ENCODE data around the gene PPP1R9B.
A peak's percentile ranks its signal among the peaks of the same experiment; 100 is the strongest.

PPP1R9B gene

DNA sequence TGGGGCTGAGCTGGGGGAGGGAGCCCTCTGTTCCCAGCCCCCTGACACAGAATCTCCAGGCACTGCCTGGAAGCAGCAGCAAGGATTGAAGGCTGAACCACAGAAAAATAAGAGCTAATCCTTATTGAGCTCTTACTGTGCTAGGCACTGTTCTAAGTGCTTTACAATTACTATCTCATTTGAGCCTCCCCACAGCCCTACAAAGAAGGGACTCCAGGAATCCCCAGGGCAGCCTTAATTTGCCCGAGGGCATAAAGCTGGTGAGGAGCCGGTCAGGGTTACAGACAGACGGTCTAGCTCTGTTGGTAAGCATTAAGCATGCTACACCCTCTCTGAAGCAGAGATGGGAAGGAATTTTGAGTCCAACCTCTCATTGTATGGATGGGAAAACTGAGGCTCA is 27.5 kb downstream of the PPP1R9B start:
- no peak for DNase-seq

DNA sequence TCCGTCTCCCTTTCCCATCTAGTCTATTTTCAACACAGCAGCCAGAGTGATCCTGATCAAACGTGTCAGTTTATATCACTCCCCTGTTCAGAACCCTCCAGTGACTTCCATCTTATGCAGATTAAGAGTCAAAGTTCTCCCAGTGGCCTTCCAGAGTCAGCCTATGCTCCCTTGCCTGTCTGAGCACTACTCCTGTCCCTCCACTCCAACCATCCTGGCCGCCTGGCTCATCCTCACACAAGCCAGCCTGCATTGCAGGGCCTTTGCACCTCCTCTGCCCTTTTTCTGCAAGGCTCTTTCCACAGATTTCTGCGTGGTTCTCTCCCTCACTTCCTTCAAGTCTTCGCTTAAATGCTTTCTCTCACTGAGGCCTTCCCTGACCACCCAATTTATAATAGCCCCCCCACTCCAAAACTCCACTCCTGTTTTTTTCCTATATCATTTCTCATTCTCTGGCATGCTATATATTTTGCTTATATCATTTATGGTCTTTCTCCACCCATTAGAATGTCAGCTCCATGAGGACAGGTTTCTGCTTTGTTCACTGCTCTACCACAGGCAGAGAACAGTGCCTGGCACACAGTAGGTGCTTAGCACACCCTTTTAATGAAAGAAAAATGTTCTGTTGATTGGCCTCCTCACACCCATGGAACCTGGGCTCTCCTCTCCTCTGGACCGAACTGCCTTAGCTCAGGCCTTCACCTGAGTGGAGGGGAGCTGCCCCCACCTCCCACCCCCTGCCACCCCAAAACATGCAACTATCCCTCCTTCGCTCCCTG is 29.8 kb downstream of the PPP1R9B start:
- no peak for DNase-seq

DNA sequence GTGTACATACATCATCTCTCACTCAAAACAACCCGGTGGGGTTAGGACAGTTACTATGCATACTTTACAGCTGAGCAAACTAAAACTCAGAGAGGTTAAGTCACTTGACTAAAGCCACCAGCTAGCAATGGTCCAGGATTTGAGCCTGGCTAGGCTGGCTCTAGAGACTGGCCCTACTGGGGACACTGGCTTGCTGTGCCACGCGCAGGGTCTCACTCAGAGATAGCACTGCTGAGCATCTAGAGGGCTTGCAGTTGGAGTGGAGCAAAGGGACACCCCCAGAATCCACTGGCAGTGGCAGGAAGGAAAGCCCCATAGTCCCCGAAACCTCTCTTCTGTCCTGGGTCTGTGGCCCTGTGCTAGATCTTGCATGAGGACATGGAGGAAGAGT is 31.7 kb downstream of the PPP1R9B start:
- DNase-seq = no peak

DNA sequence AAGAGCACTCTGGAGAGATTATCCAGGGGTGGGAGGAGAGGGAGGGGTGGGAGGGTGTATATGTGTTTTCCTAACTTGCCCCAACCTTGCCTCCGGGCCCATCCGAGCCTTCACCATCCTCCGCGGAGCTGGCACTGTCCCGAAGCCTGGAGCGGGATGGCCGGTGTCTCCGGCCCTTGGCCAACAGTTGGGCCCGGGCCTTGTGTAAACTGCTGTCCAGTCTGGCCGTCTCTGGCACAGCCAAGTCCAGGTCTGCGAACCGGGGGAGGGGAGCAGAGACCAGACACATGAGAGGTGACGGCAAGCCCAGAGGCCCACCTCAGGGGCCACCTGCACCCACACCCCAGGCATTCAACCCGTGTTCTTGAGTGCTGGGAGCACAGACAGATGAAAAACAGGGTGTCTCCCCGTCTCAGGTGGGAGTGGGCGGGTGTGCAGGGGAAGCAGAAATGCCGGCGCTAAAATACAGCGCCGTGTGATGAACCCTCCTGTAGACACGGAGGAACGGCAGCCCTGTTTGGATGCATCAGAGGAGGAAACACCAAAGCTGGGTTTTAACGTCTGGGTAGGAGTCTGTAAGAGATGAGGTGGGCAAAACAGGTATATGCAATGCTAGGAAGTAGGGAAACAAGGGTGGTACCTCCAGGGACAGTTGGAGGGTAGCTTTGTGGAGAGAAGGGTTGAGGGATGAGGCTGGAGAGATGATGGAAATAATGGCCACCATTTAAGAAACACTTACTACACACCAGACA is 32.2 kb downstream of the PPP1R9B start:
- DNase-seq = no peak

DNA sequence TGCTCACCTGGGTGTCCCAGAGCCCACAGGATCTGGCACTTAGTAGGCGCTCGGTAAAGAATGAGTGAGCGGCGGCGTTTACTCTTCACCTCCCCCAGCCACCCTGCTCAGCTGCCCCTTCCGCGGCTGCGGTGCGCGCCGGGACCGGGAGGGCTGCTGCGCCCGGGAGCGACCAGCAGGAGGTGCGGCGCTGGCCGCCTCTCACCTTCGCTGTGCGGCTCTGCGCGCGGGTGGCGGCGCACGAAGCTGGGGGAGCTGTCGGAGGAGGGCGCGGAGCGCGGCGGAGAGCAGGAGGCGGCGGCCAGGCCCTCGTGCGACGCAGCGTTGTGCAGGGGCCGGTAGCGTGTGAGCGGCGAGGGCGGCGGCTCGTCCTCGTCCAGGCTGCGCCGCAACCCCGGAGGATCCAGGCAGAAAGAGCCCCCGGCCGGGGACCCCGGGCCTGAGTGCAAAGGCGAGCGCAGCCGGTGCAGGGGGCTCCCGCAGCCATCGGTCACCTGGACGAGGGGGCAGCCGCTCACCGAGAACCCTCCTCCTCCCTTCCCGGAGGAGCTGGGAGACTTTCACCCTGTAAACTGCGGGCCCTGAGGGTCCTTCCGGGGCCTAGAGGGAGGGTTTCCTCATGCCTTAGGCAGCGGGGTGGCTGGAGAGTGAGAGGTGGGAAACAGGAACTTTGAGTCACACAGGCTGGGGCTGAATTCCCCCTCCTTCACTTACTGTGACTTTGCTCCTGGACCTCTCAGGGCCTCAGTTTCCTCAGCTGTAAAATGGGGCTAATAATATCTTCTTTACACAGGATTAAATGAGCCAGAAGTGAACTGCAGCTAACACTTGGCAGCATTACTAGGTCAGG is 33.0 kb downstream of the PPP1R9B start:
- peak; percentile 37 for DNase-seq

DNA sequence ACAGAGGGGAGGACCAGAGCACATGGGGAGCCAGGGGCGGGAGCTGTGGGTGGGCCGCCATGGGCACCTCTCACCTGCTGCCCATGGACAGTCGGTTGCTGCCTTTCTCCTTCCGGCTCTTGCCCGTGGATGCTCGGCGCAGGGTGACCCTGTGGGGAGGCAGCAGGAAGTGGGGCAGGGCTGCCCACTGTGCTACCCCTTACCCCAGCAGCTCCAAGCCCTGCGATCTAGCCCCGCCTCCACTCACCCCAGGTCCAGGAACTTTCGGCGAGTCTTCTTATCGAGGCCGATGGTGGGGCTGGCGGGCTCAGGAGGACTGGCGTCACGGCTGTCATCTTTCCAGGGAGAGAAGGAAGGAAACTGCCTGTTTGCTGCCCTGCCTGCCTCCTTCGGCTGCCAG is 34.7 kb downstream of the PPP1R9B start:
- no peak for DNase-seq

DNA sequence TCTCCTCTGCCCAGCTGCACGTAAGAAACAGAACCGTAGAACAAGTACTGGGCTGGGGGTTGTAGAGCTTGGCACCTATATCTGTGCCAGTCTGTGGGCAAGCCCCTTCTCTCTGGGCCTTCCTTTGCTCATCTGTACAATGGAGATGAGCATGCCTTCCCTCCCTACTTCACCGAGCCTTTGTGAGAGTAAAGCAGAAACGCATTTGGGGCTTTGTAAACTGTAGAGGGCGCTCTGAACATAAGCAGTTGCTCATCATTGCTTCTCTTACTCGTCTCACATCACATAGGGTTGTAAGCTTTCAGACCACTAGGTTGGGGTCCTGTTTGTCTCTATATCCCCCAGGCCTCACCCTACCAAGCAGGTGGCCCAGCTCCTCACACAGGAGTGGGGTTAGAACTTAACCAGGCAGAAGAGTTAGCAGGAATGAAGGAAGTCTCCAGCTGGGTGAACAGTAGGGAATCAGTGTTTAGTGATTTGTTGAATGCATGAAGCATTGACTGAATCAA is 35.6 kb downstream of the PPP1R9B start:
- peak; percentile 39 for DNase-seq

DNA sequence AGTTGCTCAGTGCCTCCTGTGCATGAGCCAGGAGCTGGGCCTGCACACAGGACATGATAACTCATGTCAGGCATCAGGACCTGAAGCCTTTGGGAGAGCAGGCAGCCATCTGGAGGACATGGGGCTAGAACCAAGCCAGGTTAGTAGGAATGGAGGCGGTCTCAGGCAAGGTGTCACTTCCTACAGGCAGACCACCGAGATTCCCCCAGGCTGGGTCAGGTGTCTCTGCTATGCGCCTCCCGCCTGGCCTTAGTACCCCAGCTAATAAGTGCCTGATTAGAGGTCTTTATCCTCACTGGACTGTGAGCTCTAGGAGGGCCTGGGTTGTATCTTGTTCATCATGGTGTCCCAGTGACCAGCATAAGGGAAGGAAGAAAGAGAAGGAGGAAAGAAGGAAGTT is 36.1 kb downstream of the PPP1R9B start:
- no peak for DNase-seq

DNA sequence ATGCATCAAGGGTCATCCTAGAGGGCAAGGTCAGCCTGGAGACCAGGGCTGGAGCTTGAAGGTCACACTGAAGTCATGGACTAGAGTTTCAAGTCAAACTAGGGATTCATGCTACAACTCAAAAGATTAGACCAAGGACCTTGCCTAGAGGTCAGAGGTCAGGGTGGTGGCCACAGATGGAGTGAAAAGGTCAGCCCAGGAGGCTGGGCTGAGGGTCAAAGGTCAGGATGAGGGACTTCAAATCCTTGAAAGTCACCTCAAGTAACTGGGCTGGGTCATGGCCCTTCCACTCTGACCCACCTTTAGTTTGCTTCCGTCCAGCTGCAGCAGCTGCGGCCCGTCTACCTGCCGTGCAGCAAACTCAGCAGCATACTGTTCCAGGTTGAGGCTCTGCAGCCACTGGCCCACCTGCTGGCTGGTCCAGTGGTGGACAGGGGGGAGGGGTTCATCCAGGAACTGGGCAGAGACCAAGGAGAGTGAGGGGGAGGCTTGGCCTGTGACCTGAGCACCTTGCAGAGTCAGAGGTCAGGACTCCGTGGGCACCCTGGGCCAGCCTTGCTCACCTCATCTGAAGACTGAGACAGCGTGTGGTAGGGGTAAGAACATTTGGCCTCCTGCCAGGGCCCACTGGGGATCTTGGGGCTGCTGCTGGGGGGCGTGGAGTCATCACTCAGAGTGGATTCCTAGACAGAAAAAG is 36.7 kb downstream of the PPP1R9B start:
- DNase-seq = no peak

DNA sequence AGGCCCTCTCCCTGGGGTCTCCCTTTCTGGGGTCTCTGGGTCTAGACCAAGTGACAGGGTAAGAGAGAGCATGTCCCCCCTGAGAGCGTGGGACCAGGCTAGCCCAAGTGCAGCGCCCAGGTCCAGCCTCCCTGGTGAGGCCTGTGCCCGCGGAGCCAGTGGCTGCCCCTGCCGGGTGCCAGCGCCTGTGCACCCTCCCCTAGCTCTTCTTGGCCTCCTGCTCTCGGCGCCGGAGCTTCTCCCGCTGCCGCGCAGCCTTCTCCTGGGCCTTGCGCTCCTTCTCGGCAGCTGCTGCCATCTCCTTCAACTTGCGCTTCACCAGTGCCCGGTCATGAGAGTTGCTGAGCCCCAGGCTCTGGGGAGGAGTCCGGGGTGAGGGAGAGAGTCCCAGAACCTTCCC is 37.8 kb downstream of the PPP1R9B start:
- no peak for DNase-seq

DNA sequence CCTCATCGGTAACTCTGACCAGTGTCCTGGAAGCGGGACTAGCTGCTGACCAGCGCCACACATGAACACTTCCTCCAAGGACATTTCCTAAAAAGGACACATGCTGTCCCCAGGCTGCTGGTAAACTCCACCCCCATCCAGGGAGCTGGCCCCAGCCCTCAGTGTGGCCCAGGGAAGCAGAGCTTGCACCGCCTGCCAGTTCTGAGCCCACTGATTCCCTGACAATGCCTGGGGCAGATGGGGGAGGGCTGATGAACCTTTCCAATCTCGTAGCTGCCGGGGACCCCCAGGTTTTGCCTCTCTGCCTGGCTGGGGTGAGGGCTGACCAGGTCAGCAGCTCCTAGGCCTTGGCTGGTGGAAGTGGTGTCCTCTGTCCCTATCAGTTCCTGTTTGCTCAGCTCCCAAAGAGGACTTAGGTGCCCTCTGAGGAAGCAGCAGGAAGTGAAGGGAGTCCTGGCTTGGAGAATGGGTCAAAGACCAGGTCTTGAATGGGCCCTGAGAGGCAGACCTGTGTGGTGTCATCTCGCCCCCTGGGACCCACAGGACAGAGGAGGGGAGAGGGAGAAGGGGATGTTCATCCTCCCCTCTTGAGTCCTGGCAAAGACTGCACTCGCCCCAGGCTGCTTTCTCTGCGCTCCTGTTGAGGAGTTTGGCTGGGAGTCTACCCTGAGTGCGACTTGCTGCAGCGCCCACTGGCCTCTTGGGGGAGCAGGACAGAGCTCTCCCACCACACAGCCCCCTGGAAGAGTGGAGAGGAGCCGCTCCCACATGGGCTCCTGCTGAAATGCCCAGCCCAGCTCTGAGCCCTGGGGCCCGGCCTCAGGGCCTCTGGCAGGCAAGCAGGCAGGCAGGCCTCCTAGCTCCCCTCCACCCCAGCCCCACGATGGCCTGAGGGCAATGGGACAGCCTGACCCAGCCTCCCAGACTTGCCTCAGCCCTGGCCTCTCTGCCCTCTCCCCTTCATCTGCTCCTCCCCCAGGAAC is 38.5 kb downstream of the PPP1R9B start:
- no peak for DNase-seq

DNA sequence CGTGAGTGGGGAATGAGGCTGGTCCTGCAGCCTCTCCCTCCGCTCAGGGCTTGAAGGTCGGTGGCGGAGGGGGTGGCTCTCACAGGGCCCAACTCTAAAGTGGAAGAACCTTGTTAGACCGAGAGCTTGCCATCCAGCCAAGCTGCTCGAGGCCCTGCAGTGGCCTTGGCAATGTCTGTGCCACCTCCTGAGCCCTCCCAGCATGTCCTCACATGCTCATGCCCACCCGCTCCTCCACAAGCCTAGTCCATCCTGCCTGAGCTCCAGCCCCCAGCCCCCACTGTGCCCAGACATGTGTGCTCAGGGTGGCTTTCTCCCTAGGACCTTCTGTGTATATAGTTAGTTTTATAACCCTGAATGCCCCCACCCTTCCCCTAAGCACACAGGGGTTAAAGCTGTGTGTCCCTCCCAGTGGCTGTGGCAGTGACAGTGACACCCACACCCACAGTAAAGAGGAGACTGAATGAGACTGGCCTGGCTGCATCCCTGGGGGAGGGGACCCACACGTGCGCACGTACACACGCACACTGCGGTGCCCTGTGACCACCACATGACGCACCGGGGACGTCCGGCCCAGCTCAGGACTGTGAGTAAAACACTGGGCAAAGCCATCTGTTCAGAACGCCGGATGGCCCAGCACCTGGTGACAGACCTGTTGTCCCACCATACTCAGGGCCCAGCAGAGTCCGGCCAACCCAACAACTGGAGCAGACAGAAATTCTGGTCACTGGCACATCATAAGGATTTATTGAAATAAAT is 39.7 kb downstream of the PPP1R9B start:
- DNase-seq = no peak

DNA sequence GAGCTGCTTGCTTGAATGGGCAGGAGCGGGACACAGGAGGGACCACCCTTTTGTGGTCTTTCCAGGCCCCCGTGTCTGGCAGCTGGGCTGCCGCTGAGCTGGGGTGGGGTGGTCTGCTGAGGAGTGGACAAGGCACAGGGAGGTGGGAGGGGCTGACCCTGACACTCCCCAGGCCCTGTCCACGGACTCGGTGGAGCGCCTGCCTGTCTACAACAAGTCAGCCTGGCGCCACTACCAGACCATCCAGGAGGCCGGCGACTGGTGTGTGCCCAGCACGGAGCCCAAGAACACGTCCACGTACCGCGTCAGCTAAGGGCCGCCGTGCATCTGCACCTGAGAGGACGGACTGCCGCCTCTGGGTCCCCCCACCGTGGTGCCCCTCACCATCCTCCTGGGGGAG is 40.7 kb downstream of the PPP1R9B start:
- no peak for DNase-seq

DNA sequence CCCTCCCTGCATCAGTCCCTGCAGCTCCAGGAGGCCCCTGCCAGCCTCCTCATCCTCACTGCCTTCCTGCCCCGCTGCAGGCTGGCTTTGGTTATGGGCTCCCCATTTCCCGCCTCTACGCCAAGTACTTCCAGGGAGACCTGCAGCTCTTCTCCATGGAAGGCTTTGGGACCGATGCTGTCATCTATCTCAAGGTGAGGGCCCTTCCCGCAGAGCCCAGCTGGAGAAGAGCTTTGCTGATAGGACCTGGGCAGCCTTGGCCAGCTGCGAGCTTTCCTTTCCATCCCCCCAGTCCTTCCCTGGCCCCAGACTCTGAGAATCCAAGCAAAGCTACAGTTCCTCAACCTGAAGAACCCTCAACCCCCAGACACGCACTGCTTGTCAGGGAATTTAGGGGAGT is 41.3 kb downstream of the PPP1R9B start:
- no peak for DNase-seq

DNA sequence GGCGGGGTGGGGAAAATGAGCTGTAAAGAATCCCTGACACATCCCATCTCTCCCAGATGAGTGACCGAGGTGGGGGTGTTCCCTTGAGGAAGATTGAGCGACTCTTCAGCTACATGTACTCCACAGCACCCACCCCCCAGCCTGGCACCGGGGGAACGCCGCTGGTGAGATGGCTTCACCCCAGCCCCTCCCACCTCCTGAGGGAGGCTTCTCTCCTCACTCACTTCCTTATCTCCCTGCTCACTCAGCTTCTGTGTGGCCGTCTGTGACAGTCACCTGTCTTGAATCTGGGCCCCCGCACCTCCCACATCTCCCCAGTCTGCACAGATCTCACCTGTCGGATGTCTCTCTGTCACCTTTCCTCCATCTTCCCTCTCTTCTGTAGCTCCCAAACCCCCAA is 41.9 kb downstream of the PPP1R9B start:
- no peak for DNase-seq

DNA sequence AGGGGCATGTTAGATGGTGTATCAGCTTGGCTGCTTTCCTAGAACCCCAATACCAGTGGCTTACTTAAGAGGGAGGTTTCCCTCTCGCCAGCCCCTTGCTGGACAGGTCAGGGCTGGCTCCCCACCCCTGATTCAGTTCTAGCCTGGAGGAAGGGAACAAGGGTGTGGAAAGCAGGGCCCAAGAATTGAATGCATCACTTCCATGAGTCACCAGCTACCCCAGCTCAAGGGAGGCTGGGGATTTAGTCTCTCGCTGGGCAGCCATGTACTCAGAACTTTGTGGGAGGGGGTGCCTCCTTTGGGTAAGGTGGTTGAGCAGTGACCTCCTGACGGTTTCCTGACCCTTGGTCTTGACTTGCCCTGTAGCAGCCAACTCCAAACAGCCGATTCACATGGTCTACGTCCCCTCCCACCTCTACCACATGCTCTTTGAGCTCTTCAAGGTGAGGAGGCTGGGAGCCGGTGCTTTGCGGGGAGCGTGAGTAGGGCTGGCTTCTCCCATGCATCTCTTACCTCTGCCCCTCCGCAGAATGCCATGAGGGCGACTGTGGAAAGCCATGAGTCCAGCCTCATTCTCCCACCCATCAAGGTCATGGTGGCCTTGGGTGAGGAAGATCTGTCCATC is 42.6 kb downstream of the PPP1R9B start:
- peak; percentile 67 for DNase-seq

DNA sequence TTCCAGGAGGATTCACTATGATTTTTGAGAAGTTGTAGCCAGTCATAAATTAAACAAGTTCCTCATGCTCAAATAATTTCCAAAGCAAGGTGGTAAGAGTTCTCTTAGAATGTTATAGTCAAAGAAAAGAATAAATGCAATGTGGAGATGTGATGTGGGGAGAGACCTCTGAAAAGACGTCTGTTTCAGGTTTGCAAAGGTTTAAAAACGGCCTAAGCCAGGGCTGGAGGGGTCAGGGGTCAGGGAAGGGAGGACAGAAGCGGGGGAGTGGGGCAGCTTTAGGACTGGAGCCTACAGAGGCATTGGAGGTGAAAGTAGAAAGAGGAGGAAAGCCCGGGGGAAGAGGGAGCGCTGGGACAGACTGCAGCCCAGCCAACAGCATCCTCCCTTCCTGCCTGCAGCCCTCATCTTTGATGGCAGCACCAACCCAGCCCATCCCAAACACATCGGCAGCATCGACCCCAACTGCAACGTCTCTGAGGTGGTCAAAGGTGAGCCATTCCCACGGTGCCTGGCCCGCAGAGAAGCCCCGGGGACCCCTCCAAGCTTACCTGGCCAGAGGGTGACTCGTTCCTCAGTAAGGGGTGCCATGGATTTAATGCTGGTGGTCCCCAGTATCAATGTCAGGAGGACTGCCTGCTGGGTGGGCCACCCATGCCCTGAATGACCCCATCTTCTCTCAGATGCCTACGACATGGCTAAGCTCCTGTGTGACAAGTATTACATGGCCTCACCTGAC is 43.9 kb downstream of the PPP1R9B start:
- no peak for DNase-seq

DNA sequence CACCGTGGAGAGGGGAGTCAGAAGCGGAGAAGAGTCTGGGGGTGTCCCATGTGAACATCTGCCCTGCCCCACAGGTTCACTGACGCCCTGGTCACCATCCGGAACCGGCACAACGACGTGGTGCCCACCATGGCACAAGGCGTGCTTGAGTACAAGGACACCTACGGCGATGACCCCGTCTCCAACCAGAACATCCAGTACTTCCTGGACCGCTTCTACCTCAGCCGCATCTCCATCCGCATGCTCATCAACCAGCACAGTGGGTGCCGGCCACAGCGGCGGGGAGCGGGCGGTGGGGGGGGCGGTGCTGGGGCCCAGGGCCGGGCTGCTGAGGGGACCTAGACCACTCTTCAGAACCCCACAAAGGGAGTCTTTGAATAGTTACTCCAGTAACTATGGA is 44.7 kb downstream of the PPP1R9B start:
- DNase-seq = no peak

DNA sequence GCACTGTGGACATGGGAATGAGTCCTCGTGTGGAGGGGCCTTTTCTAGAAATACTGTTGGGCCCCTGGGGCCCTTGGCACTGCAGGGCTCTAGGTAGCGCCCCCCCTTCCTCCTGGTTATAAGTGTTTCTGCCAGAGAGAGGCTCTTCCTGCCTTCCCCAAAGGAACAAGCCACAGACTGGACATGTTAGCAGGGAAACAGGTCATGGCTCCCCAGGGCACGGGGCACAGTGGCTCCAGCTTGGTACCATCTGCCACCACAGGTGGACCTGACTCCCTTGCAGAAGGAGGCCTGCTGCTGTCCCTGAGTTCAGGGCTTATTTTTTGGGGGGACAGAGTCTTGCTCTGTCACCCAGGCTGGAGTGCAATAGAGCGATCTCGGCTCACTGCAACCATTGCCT is 46.5 kb downstream of the PPP1R9B start:
- no peak for DNase-seq

DNA sequence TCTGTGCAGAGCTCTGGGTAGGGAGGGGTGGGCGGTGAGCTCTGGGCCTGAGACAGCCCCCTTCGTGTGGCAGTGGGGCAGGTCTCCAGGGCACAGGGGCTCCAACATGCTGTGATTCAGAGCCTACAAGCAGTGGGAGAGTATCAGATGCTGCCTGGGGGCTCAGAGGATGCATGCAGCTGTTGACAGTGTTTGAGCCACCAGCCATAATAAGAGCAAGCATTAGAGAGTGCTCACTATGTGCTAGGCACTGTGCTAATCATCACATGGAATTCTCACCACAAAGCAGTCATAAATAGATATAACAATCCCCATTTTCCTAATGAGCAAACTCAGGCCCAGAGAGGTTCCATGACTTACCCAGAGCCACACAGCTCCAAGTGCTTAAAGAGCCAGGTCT is 47.2 kb downstream of the PPP1R9B start:
- no peak for DNase-seq
